ENCODE data around the gene DCC. TPM values are rescaled to one million over a fixed set of nuclear protein-coding genes. Genes with fewer than 3 reads are reported as not detected.

The DCC gene
- total RNA-seq, 1 experiment from 2014 or later = 0.72 TPM

DNA sequence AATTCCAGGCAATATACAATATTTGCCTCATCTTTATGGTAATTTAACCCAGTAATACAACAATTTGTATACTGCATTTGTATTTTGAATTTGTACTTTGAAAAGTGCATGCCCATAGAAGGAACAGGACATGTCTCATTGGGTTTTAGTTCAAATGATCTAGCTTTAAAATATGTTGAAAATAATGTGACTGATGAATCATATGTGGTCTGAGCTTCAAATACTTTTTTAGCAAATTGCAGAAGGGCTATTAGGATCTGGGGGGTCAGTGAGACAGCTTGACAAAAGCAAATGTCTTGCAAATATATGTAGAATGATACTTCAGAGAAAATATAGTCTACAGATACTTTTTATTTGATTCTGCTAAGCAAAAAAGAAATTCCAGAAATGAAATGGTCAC, 248.9 kb downstream of the DCC start:
- ChIA-PET POLR2A (no interaction called here), CTCF (no interaction called here)
- no peak for DNase-seq (ENCODE audit: low spot score)
- Mint-ChIP-seq H3K4me1 (no peaks in the 10 kb centered on the region), H3K36me3 (no peaks in the 10 kb centered on the region), H3K9me3 (peaks cover 7% of the 10 kb centered on the region), H3K27me3 (ENCODE audit: low read depth) (no peaks in the 10 kb centered on the region), H3K27ac (no peak overlapping the region), H3K4me3 (no peak overlapping the region)
- no peak for ATAC-seq
- TF ChIP-seq, protein P1, sequence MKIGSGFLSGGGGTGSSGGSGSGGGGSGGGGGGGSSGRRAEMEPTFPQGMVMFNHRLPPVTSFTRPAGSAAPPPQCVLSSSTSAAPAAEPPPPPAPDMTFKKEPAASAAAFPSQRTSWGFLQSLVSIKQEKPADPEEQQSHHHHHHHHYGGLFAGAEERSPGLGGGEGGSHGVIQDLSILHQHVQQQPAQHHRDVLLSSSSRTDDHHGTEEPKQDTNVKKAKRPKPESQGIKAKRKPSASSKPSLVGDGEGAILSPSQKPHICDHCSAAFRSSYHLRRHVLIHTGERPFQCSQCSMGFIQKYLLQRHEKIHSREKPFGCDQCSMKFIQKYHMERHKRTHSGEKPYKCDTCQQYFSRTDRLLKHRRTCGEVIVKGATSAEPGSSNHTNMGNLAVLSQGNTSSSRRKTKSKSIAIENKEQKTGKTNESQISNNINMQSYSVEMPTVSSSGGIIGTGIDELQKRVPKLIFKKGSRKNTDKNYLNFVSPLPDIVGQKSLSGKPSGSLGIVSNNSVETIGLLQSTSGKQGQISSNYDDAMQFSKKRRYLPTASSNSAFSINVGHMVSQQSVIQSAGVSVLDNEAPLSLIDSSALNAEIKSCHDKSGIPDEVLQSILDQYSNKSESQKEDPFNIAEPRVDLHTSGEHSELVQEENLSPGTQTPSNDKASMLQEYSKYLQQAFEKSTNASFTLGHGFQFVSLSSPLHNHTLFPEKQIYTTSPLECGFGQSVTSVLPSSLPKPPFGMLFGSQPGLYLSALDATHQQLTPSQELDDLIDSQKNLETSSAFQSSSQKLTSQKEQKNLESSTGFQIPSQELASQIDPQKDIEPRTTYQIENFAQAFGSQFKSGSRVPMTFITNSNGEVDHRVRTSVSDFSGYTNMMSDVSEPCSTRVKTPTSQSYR (CRISPR knock-in tag; IDR thresholded peaks at IDR 0.05) = no peak
- TF ChIP-seq, protein P2, sequence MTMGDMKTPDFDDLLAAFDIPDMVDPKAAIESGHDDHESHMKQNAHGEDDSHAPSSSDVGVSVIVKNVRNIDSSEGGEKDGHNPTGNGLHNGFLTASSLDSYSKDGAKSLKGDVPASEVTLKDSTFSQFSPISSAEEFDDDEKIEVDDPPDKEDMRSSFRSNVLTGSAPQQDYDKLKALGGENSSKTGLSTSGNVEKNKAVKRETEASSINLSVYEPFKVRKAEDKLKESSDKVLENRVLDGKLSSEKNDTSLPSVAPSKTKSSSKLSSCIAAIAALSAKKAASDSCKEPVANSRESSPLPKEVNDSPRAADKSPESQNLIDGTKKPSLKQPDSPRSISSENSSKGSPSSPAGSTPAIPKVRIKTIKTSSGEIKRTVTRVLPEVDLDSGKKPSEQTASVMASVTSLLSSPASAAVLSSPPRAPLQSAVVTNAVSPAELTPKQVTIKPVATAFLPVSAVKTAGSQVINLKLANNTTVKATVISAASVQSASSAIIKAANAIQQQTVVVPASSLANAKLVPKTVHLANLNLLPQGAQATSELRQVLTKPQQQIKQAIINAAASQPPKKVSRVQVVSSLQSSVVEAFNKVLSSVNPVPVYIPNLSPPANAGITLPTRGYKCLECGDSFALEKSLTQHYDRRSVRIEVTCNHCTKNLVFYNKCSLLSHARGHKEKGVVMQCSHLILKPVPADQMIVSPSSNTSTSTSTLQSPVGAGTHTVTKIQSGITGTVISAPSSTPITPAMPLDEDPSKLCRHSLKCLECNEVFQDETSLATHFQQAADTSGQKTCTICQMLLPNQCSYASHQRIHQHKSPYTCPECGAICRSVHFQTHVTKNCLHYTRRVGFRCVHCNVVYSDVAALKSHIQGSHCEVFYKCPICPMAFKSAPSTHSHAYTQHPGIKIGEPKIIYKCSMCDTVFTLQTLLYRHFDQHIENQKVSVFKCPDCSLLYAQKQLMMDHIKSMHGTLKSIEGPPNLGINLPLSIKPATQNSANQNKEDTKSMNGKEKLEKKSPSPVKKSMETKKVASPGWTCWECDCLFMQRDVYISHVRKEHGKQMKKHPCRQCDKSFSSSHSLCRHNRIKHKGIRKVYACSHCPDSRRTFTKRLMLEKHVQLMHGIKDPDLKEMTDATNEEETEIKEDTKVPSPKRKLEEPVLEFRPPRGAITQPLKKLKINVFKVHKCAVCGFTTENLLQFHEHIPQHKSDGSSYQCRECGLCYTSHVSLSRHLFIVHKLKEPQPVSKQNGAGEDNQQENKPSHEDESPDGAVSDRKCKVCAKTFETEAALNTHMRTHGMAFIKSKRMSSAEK (CRISPR knock-in tag; IDR thresholded peaks at IDR 0.05; ENCODE audit: borderline replicate concordance) = no peak

DNA sequence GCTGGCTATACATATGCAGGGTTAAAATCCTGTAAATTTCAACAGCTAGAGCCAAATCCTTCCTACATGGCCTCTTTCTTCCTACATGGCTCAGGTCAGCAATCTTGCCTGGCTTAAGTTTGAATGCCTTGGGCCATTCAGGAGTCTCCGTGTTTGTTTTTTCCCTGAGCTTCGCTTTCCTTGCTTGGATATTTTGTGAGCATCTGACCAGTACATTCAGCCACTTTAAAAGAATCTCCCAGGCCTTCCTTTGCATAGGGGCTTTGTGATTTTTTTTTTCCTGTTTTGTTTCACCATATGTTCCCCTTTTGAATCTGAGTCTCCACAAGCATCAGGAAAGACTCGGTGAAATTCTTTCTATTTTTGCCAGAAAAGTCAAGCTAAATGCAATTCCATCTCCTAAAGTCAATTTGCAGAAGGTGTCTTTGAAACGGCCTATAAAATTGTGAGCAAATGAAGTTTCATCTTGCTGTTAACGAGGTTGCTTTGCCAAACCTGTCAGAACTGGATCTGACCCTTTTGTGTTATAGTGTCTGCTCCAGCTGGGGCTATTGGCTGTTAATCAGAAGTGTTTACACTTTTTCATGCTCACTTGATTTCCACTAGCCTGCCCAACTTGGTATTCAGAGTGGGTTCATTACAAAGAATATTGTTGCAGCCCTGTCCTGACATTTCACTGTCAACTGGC, 256.9 kb downstream of the DCC start:
- H3K9me3 Mint-ChIP-seq = peaks cover 8% of the 10 kb centered on the region
- POLR2A ChIA-PET = no interaction called here
- H3K27ac Mint-ChIP-seq = no peak overlapping the region
- H3K4me3 Mint-ChIP-seq = no peak overlapping the region
- DNase-seq (ENCODE audit: low spot score) (no peak), ATAC-seq (no peak; the same call in 1 of the 2 replicates)
- no peaks in the 10 kb centered on the region for H3K36me3 Mint-ChIP-seq
- CTCF ChIA-PET = no interaction called here
- H3K27me3 Mint-ChIP-seq (ENCODE audit: low read depth) = no peaks in the 10 kb centered on the region; the same call in 1 of the 2 replicates
- peaks cover 6% of the 10 kb centered on the region; the same call in 1 of the 2 replicates for H3K4me1 Mint-ChIP-seq
- TF ChIP-seq, protein P3, sequence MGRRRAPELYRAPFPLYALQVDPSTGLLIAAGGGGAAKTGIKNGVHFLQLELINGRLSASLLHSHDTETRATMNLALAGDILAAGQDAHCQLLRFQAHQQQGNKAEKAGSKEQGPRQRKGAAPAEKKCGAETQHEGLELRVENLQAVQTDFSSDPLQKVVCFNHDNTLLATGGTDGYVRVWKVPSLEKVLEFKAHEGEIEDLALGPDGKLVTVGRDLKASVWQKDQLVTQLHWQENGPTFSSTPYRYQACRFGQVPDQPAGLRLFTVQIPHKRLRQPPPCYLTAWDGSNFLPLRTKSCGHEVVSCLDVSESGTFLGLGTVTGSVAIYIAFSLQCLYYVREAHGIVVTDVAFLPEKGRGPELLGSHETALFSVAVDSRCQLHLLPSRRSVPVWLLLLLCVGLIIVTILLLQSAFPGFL (CRISPR knock-in tag; IDR thresholded peaks at IDR 0.05; ENCODE audit: borderline replicate concordance) = no peak
- TF ChIP-seq SMAD3 (CRISPR knock-in tag; IDR thresholded peaks at IDR 0.05; ENCODE audit: borderline replicate concordance) (no peak), GRHL2 (CRISPR knock-in tag; IDR thresholded peaks at IDR 0.05; ENCODE audit: insufficient replicate concordance, severe bottlenecking) (no peak), MYBL2 (CRISPR knock-in tag; IDR thresholded peaks at IDR 0.05) (no peak), ZNF138 (CRISPR knock-in tag; conservative IDR thresholded peaks at IDR 0.05) (no peak), FOXJ3 (CRISPR knock-in tag; IDR thresholded peaks at IDR 0.05; ENCODE audit: borderline replicate concordance) (no peak), ZNF671 (CRISPR knock-in tag; IDR thresholded peaks at IDR 0.05) (no peak), OVOL2 (CRISPR knock-in tag; IDR thresholded peaks at IDR 0.05; ENCODE audit: borderline replicate concordance) (no peak), JUN (CRISPR knock-in tag; IDR thresholded peaks at IDR 0.05) (no peak), NFYB (CRISPR knock-in tag; conservative IDR thresholded peaks at IDR 0.05; ENCODE audit: low read depth) (no peak), TEAD1 (CRISPR knock-in tag; IDR thresholded peaks at IDR 0.05) (no peak)
- TF ChIP-seq, protein P4, sequence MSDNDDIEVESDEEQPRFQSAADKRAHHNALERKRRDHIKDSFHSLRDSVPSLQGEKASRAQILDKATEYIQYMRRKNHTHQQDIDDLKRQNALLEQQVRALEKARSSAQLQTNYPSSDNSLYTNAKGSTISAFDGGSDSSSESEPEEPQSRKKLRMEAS (CRISPR knock-in tag; IDR thresholded peaks at IDR 0.05) = no peak
- TF ChIP-seq, protein P5, sequence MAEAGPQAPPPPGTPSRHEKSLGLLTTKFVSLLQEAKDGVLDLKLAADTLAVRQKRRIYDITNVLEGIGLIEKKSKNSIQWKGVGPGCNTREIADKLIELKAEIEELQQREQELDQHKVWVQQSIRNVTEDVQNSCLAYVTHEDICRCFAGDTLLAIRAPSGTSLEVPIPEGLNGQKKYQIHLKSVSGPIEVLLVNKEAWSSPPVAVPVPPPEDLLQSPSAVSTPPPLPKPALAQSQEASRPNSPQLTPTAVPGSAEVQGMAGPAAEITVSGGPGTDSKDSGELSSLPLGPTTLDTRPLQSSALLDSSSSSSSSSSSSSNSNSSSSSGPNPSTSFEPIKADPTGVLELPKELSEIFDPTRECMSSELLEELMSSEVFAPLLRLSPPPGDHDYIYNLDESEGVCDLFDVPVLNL (CRISPR knock-in tag; IDR thresholded peaks at IDR 0.05; ENCODE audit: borderline replicate concordance, low read depth) = no peak
- TF ChIP-seq, protein P6, sequence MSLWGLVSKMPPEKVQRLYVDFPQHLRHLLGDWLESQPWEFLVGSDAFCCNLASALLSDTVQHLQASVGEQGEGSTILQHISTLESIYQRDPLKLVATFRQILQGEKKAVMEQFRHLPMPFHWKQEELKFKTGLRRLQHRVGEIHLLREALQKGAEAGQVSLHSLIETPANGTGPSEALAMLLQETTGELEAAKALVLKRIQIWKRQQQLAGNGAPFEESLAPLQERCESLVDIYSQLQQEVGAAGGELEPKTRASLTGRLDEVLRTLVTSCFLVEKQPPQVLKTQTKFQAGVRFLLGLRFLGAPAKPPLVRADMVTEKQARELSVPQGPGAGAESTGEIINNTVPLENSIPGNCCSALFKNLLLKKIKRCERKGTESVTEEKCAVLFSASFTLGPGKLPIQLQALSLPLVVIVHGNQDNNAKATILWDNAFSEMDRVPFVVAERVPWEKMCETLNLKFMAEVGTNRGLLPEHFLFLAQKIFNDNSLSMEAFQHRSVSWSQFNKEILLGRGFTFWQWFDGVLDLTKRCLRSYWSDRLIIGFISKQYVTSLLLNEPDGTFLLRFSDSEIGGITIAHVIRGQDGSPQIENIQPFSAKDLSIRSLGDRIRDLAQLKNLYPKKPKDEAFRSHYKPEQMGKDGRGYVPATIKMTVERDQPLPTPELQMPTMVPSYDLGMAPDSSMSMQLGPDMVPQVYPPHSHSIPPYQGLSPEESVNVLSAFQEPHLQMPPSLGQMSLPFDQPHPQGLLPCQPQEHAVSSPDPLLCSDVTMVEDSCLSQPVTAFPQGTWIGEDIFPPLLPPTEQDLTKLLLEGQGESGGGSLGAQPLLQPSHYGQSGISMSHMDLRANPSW (CRISPR knock-in tag; conservative IDR thresholded peaks at IDR 0.05; ENCODE audit: low read depth) = no peak
- TF ChIP-seq, protein P1 (CRISPR knock-in tag; IDR thresholded peaks at IDR 0.05) = no peak
